Measurements from ENCODE around the gene CCL23. TPM values are rescaled to one million over a fixed set of nuclear protein-coding genes. Genes with fewer than 3 reads are reported as not detected.

CCL23 gene, protein sequence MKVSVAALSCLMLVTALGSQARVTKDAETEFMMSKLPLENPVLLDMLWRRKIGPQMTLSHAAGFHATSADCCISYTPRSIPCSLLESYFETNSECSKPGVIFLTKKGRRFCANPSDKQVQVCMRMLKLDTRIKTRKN
- total RNA-seq = not detected in 2 replicates

DNA sequence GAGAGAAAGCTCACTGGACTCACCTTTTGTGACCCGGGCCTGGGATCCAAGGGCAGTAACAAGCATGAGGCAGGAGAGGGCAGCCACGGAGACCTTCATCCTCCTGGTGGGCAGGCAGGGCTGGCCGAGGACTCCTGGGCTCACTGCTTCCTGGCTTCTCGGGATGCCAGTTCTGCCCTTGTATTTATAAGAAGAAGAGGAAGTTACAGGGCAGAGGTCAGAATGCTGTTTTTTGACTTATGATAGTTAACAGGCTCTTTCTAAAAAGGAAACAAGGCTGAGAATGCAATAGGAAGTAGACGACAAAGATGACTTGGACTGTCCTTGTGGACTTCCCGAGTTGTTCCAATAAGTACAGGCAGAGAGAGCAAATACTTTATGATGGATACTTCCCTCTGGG lies at the start of gene CCL23:
CCL23 (minus strand) TSS at position 174 of the 400 bp plus-strand sequence; CDS start at position 99, 75 bp downstream.

DNA sequence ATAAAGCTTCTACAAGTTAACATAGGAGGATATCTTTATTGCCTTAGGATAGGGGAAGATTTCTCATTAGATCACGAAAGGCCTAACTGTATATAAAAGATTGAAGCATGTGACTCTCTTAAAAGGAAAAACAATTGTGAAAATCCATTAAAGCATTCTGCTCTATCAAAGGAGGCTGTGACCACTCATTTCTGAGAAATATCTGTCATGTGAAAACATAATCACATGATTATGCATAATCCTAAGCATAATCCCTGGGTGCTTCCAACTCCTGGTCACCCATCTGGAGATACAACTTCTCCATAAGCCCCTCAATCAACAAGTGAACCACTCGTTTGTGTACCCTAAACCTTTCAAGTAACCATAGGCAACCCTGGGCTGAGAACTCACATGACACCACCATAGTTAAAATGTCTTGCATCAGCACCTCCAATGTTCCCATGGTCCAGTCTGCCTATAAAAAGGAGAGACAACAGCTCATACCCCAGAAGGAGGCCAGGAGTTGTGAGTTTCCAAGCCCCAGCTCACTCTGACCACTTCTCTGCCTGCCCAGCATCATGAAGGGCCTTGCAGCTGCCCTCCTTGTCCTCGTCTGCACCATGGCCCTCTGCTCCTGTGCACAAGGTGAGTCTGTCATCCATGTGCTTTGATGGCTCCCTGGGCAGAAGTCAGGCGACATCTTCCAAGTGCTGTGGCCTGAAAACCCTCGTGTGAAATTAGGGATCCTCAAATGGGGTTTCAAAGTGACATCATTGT lies 46.2 kb upstream of the CCL23 start, which contains the start of gene CCL18:
CCL18 (plus strand) TSS at position 487 of the 756 bp plus-strand sequence; CDS start at position 558, 71 bp downstream.

DNA sequence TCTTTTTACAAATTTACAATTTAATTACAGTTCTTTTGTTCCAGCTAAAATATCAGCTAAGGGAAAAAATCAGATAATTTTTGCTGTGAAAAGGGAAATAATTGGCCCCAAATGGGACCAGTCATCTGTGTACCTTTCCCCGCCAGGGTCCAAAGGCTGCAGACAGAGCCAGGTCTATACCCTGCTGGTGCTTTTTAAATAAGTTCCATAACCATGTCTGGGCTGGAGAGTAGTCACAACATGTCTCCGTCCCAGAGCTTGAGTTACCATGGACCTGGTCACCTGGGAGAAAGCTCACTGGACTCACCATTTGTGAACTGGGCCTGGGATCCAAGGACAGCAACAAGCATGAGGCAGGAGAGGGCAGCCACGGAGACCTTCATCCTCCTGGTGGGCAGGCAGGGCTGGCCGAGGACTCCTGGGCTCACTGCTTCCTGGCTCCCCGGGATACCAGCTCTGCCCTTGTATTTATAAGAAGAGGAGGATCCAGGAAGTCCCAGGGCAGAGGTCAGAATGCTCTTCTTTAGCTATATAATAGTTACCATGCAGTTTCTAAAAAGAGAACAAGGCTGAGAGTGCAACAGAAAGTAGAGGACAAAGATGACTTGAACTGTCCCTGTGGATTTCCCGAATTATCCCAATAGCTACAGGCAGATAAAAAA lies 16.5 kb downstream of the CCL23 start, which contains the start of gene CCL15:
CCL15 (minus strand) TSS at position 444 of the 662 bp plus-strand sequence; CDS start at position 383, 61 bp downstream.

DNA sequence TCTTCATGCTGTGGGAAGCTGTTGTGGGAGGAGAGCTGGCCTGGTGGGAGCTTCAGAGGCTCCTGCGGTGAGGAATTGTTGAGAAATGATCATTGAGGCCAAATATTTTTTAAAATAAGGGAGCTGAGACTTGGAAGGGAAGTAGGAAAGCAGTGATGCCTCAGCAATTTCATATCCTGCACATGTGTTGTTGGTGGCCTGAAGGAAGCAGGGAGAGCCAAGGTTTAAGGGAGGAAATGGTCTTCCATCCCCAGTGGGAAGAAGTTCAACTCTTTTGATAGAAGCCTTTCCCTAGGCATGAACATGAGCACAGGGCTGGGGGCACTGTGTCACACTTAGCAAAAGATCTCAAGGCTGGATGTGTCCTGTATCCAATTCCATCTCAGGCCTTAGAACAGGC lies 31.1 kb downstream of the CCL23 start, which contains the start of gene CCL14:
CCL14 (minus strand) TSS at position 87 of the 400 bp plus-strand sequence; CDS start at position 7, 80 bp downstream.

DNA sequence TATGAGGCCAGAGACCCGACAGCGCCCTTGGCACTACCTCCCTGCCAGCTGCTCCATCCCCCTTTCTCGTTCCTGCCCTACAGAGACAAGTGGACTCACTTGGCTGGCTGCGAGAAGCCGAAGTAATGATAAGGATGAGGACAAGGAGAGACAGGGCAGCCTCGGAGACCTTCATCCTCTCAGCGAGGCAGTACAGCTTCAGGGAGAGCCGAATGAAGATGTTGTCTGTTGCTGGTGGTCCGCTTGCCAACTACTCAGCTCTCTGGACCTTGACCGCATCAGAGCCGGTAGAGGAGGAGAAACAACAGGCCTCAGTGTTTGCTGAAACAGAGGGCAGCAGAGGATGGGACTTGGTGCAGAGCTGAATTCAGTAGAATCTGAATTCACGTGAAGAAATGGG lies 36.5 kb downstream of the CCL23 start, which contains the start of gene CCL16:
CCL16 (minus strand) TSS at position 252 of the 400 bp plus-strand sequence; CDS start at position 175, 77 bp downstream.

Other genes with a start within 250 kb of the CCL23 start
- 0.79 and 2.7 TPM in 2 replicates for gene MMP28, start 222.3 kb downstream of the CCL23 start, total RNA-seq
- 36.5 and 57.6 TPM in 2 replicates for gene TAF15, start 208.5 kb downstream of the CCL23 start, total RNA-seq
- not detected in 2 replicates for gene HEATR9, start 149.1 kb downstream of the CCL23 start, total RNA-seq
- gene CCL5, start 137.6 kb downstream of the CCL23 start, total RNA-seq = not detected in 2 replicates
- under 0.01 and 0.43 TPM in 2 replicates for gene RDM1, start 87.2 kb downstream of the CCL23 start, total RNA-seq
- not detected in 2 replicates for gene LYZL6, start 74.3 kb downstream of the CCL23 start, total RNA-seq
- gene CCL16, start 36.5 kb downstream of the CCL23 start, total RNA-seq = not detected in 2 replicates
- gene CCL14, start 31.2 kb downstream of the CCL23 start, total RNA-seq = not detected in 2 replicates
- not detected in 2 replicates for gene CCL15, start 16.4 kb downstream of the CCL23 start, total RNA-seq
- not detected in 2 replicates for gene CCL18, start 46.3 kb upstream of the CCL23 start, total RNA-seq
- gene CCL3, start 72.2 kb upstream of the CCL23 start, total RNA-seq = not detected in 2 replicates
- gene CCL4, start 85.9 kb upstream of the CCL23 start, total RNA-seq = not detected in 2 replicates
- 1.2 and 5.9 TPM in 2 replicates for gene TBC1D3B, start 158.7 kb upstream of the CCL23 start, total RNA-seq
- gene CCL3L1, start 178.8 kb upstream of the CCL23 start, total RNA-seq = not detected in 2 replicates
- gene CCL4L2, start 193.1 kb upstream of the CCL23 start, total RNA-seq = not detected in 2 replicates
- gene TBC1D3I, start 246.6 kb upstream of the CCL23 start, total RNA-seq = under 0.01 TPM in 1 of 2 replicates, not detected in the other

All from placental epithelial cell (primary cell).